IPS-NIHi7 (cell line): ENCODE data around the gene PAWR.
"Not testable (repeated sequence)": the region's sequence is repeated elsewhere in the genome, so short reads cannot be mapped to it uniquely, and the experiment has no call there.

Experiments used
- DNase-seq: peaks from one replicate; pipeline ENCODE4 v3.0.0; 2012; ENCODE audit warnings: mixed read lengths; ENCODE audit errors: extremely low spot score

The PAWR gene

GRCh38 chr12:79686171-79686570 is 4.6 kb downstream of the PAWR start:
- no peak for DNase-seq

GRCh38 chr12:79685068-79685467 is 5.7 kb downstream of the PAWR start:
- DNase-seq: no peak

- DNase-seq: not testable (repeated sequence)
Observed at GRCh38 chr12:79684338-79684737, 6.4 kb downstream of the PAWR start.

- DNase-seq: no peak
Observed at GRCh38 chr12:79682593-79682992, 8.2 kb downstream of the PAWR start.

- DNase-seq: no peak
Observed at GRCh38 chr12:79681008-79681590, 9.7 kb downstream of the PAWR start.

- DNase-seq: no peak
Observed at GRCh38 chr12:79680051-79680450, 10.7 kb downstream of the PAWR start.

- no peak for DNase-seq
Observed at GRCh38 chr12:79678306-79678705, 12.5 kb downstream of the PAWR start.

GRCh38 chr12:79677672-79678071 is 13.1 kb downstream of the PAWR start:
- no peak for DNase-seq

GRCh38 chr12:79676579-79676978 is 14.2 kb downstream of the PAWR start:
- DNase-seq: no peak

GRCh38 chr12:79674629-79675028 is 16.1 kb downstream of the PAWR start:
- DNase-seq: no peak

- peak; percentile 17 for DNase-seq
Observed at GRCh38 chr12:79673354-79673753, 17.4 kb downstream of the PAWR start.

GRCh38 chr12:79668113-79668512 is 22.7 kb downstream of the PAWR start:
- no peak for DNase-seq

GRCh38 chr12:79665212-79665887 is 25.4 kb downstream of the PAWR start:
- no peak for DNase-seq

GRCh38 chr12:79664518-79664917 is 26.2 kb downstream of the PAWR start:
- DNase-seq: no peak

GRCh38 chr12:79662046-79662811 is 28.5 kb downstream of the PAWR start:
- DNase-seq: no peak

- no peak for DNase-seq
Observed at GRCh38 chr12:79661629-79662028, 29.1 kb downstream of the PAWR start.

- no peak for DNase-seq
Observed at GRCh38 chr12:79659961-79660431, 30.8 kb downstream of the PAWR start.

- no peak for DNase-seq
Observed at GRCh38 chr12:79658221-79658620, 32.5 kb downstream of the PAWR start.

GRCh38 chr12:79657136-79657535 is 33.6 kb downstream of the PAWR start:
- no peak for DNase-seq

- DNase-seq: peak; percentile 21
Observed at GRCh38 chr12:79655036-79655435, 35.7 kb downstream of the PAWR start.

GRCh38 chr12:79652521-79652920 is 38.2 kb downstream of the PAWR start:
- no peak for DNase-seq

- DNase-seq: no peak
Observed at GRCh38 chr12:79650440-79650839, 40.3 kb downstream of the PAWR start.

GRCh38 chr12:79648881-79649280 is 41.9 kb downstream of the PAWR start:
- no peak for DNase-seq
